HG02981 (cell line): ENCODE data around the gene STRIP1.
A peak's percentile ranks its signal among the peaks of the same experiment; 100 is the strongest.

Source experiments
- ATAC-seq: cut with Tn5 transposase; IDR thresholded peaks from one replicate; pipeline ENCODE4 v1.9.1; 2021; ENCODE audit warnings: mild to moderate bottlenecking, moderate library complexity; ENCODE audit not compliant: unreplicated experiment

Gene STRIP1

GRCh38 chr1:110050602-110051261 lies 16.3 kb downstream of the STRIP1 start:
- ATAC-seq: no peak

GRCh38 chr1:110051262-110051648 lies 16.8 kb downstream of the STRIP1 start:
- ATAC-seq: no peak

DNA sequence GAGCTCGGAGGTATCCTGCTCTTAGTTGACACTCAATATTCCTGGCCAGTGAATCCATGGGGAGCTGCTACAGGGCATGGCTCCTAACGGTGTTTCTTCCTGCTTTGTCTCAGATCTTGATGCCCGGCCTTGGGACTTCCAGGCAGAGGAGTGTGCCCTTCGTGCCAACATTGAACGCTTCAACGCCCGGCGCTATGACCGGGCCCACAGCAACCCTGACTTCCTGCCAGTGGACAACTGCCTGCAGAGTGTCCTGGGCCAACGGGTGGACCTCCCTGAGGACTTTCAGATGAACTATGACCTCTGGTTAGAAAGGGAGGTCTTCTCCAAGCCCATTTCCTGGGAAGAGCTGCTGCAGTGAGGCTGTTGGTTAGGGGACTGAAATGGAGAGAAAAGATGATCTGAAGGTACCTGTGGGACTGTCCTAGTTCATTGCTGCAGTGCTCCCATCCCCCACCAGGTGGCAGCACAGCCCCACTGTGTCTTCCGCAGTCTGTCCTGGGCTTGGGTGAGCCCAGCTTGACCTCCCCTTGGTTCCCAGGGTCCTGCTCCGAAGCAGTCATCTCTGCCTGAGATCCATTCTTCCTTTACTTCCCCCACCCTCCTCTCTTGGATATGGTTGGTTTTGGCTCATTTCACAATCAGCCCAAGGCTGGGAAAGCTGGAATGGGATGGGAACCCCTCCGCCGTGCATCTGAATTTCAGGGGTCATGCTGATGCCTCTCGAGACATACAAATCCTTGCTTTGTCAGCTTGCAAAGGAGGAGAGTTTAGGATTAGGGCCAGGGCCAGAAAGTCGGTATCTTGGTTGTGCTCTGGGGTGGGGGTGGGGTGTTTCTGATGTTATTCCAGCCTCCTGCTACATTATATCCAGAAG lies 19.4 kb downstream of the STRIP1 start:
- ATAC-seq: peak; percentile 51

GRCh38 chr1:110055493-110056284 lies 21.3 kb downstream of the STRIP1 start:
- no peak for ATAC-seq

- no peak for ATAC-seq
Observed at GRCh38 chr1:110056285-110056683, 21.9 kb downstream of the STRIP1 start.

DNA sequence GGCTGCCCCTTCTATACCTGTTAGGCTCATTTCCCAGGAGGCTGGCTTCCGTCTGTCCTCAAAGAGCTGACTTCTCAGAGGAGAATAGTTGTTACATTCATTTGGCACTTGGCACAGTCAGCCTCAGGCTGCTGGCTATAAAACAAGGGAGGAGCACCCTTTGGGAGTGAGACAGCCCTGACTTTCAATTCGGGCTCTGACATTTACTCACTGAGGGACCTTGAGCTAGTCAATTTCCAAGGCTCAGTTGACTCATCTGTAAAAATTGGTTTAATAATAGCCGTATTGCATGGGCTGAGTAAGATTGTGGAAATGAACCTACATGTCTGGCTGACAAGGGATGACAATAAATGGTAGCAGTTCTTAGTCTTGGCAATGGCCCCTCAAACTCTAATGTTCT lies 22.4 kb downstream of the STRIP1 start:
- ATAC-seq: no peak

- no peak for ATAC-seq
Observed at GRCh38 chr1:110057963-110058518, 23.6 kb downstream of the STRIP1 start.

DNA sequence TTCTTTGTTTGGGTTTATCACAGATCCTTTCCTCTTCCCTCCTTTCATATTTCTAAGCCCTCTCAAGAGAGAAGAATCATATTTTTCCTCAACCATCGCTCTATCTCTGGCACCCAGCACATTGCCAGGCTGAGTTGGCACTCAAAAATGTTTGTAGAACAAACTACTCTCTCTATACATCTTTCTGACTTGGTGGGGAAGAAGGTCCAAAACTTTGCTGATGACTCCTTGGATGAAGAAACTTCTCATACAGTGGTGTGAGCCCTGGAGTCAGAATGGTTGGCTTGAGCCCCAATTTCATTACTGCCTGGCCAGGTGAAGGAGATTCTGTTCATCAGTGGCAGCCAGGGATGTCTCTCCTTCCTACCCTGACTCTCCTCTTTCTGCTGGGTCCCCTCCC lies 24.2 kb downstream of the STRIP1 start:
- no peak for ATAC-seq

- no peak for ATAC-seq
Observed at GRCh38 chr1:110059133-110059863, 24.9 kb downstream of the STRIP1 start.

GRCh38 chr1:110060034-110060661 lies 25.7 kb downstream of the STRIP1 start:
- ATAC-seq: no peak

DNA sequence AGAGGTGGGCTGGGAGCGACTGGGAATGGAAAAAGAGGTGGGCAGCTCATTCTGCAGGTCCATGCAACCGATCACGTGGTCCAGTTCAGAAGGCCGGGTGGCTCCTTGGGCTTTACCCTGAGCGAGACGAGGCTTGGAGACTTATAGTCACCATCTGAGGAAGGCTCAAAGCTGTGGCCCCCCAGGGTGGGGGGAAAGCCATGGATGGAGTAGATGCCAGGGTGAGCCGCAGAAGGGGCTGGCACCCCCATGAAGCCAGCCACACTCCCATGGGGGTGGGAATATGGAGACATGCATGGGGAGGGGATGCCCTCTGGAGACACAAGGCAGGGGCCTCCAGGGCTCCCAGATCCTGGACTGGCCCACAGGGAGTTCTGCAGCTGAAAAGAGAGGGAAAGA lies 26.2 kb downstream of the STRIP1 start:
- ATAC-seq: no peak

DNA sequence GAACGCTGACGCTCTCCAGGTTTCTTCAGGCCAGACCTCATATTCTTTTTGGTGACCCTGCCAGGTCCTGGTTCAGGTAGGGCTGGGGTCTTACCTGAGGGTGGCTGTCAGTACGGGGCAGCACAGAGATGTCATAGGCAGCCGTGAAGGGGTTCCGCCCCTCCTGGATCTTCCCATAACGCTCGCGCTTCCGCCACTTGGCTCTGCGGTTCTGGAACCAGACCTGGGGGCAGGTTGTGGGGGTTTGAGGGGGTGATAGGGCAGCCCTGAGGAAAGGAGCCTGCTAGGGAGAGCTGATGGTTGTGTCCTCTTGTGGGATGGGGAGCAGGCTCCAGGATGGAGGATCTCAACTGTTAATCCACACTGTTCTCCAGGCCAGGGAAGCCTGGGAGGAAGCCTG lies 26.9 kb downstream of the STRIP1 start:
- ATAC-seq: no peak

DNA sequence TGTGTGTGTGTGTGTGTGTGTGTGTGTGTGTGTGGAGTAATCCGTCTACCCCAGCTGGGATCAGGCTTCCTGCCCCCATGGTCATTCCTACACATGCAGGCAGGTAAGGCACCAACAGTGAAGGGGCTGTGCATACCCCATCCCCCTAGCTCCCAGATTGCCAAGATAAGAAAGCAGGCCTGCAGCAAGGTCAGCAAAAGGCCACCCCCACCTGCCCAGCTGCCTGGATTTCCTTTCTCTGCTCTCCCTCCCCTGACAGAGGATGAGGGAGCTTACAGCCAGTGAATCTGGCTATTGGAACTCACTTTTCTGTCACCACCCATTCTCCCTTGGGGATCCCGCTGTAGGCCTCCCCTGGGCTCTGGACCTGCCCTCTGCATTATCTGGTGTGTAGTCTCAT lies 28.2 kb downstream of the STRIP1 start:
- ATAC-seq: no peak

DNA sequence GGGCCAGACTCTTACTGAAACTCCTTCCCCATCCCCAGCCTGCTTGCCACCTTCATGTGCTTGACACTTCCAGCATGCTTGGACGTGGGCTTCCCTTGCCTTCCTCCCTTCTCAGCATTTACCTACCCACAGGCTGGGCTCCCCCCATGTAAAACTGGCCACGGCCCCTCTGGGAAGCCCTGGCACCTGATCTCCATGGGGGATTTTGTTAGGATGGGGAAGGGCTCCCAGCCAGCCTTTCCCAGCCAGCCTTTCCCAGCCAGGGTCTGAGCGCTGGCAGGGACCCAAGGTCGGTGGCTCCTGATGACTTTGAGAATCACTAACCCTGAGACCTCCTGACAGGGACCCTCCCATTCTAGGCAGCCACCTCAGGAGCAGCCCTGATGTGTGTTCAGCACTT lies 29.4 kb downstream of the STRIP1 start:
- no peak for ATAC-seq

DNA sequence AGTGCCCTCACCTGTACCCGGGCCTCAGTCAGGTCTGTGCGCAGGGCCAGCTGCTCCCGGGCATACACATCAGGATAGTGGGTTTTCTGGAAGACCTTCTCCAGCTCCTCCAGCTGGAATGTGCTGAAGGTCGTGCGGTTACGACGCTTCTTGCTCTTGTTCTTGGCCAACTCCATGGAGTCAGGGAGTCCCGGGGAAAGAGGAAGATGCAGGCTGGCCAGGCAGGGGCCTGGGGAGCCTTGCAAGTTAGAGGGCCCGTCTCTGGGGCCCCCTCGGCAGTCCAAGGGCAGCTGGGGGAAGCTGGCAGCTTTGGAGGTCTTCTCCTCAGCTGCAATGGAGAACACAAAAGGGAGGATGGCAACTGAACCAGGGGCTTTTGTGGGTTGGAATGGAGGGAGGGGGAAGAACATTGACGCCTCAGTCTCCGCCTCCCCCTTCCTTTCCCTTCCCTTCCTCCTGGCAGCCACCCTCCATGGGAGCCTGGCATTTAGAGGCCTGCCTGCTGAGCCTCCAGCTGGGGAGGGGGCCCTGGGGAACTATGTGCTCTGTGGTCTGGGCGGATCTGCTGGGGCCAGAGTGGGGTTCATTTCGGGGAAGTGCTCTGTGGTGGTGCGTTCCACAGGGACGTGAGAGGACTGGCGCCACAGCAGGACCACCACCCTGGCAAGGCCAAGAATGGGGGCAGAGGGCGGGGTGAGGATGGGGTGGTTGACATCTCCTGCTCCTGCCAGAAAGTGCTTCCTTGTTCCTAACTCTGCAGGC lies 30.3 kb downstream of the STRIP1 start:
- ATAC-seq: no peak

DNA sequence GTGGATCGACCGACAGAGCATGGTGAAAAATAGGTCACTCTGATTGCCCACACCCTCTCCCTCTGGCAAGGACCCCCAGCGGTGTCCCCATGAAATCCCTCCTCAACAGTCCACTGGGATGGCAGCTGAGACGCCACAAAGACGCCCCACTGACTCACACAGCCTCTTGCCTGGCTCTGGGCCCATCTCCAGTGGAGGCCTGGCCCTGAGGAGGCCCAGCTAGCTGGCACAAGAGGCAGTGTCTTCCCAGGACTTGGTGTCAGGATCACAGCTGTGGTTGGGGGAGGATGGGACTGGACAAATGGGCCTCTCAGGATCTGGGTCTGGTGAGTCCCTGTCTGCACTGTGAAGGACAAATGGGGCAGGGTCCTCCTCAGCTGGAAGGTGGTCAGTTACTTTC lies 31.4 kb downstream of the STRIP1 start:
- no peak for ATAC-seq

GRCh38 chr1:110067479-110067892 lies 33.1 kb downstream of the STRIP1 start:
- ATAC-seq: no peak

DNA sequence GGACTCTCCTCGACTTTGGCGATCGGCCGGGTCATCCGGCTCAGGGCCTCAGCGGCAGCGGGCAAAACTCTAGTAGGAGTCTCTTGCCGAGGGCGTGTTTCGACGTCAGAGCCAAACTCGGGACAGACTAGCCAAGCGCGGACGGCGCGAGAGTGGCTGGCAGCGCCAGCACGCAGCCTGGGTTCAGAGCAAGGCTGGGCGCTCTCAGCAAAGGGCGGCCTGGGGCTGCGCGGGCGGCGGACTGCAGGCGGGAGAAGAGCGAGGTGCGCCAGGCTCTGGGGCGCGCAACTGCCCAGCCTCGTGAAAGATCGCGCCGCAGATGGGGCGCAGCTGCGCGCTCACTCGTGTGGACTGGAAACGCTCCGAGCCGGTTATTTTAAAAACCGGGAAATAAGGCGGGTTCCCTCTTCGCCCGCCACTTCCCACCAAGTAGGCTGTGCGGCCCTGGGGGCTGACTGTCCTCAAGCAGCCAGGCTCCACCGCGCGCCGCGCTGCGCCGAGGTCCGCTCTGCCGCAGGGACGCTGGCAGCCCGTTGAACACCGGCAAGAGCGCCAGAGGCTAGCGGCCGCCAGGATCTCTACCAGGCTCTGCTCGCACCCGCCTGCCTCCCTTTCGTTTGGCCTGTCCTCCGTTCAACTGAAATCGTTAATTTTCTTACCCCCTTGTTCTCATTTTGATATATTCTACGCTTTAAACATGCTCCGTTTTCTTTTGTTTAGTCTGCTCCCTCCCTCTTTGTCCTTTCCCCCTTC lies 33.6 kb downstream of the STRIP1 start:
- no peak for ATAC-seq
